GM10266 (cell line): ENCODE results near the gene PHACTR2.
"Not testable (repeated sequence)": the region's sequence is repeated elsewhere in the genome, so short reads cannot be mapped to it uniquely, and the experiment has no call there.

ENCODE experiments used
- DNase-seq: peaks from one replicate; pipeline ENCODE4 v3.0.0; 2012; ENCODE audit errors: extremely low spot score
- TF ChIP-seq, protein P1 (sequence below): IDR thresholded peaks from 2 replicates; pipeline ENCODE4 v1.5.1; 2012; ENCODE audit warnings: mild to moderate bottlenecking, low read depth; ENCODE audit not compliant: control insufficient read depth, insufficient read depth; ENCODE audit errors: missing control alignments

Gene PHACTR2

GRCh38 chr6:143792402-143793279, 114.9 kb downstream of the PHACTR2 start:
- no peak for DNase-seq
- TF ChIP-seq, protein P1, sequence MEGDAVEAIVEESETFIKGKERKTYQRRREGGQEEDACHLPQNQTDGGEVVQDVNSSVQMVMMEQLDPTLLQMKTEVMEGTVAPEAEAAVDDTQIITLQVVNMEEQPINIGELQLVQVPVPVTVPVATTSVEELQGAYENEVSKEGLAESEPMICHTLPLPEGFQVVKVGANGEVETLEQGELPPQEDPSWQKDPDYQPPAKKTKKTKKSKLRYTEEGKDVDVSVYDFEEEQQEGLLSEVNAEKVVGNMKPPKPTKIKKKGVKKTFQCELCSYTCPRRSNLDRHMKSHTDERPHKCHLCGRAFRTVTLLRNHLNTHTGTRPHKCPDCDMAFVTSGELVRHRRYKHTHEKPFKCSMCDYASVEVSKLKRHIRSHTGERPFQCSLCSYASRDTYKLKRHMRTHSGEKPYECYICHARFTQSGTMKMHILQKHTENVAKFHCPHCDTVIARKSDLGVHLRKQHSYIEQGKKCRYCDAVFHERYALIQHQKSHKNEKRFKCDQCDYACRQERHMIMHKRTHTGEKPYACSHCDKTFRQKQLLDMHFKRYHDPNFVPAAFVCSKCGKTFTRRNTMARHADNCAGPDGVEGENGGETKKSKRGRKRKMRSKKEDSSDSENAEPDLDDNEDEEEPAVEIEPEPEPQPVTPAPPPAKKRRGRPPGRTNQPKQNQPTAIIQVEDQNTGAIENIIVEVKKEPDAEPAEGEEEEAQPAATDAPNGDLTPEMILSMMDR: no peak

DNA sequence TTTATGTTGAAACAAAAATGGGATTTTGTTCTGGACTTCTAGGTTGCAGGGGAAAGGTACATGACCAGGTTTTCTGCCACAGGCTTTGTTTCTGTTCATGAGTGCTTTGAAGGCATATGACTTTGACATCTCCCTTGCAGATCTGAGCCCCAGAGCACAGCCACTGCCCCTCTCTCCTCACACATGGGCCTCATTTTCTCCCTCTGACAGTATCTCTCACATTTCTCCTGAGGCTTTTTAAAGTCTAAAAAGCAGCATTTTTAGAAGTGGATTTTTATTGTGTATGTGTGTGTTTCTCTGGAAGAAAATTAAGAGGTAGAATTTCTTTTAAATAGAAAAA, 115.5 kb downstream of the PHACTR2 start:
- DNase-seq: no peak

DNA sequence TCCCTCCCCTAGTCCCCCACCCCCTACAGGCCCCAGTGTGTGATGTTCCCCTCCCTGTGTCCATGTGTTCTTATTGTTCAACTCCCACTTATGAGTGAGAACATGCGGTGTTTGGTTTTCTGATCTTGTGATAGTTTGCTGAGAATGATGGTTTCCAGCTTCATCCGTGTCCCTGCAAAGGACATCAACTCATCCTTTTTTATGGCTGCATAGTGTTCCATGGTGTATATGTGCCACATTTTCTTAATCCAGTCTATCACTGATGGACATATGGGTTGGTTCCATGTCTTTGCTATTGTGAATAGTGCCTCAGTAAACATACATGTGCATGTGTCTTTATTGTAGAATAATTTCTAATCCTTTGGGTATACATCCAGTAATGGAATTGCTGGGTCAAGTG, 118.8 kb downstream of the PHACTR2 start:
- DNase-seq: not testable (repeated sequence)

More for the DNA sequence above, 115.5 kb downstream of the PHACTR2 start:
- TF ChIP-seq, protein P1: no peak

- DNase-seq: not testable (repeated sequence)
Observed at GRCh38 chr6:143798487-143798886, 120.7 kb downstream of the PHACTR2 start.

- DNase-seq: no peak
- TF ChIP-seq, protein P1: no peak
Observed at GRCh38 chr6:143802833-143803565, 125.2 kb downstream of the PHACTR2 start.

- TF ChIP-seq, protein P1: no peak
- no peak for DNase-seq
Observed at GRCh38 chr6:143803769-143804568, 126.2 kb downstream of the PHACTR2 start.

DNA sequence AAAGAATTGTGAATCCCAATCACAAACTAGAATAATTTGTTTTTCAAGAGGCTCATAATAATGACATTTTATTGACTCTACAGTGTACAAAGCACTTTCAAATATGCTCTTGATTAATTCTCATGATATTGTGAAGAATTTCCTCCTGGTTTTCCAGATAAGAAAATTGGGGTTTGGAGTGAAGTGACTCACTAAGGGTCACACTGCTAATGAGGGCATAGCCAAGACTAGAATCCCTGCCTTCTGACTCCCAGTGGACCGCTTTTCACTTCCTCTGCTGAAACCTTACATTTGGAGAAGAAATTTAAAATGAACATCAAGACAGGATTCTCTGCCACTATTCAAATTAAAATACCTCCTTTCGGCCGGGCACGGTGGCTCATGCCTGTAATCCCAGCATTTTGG, 127.1 kb downstream of the PHACTR2 start:
- no peak for DNase-seq
- TF ChIP-seq, protein P1: no peak
